GM19238 (cell line): ENCODE measurements around the gene MED26.
A peak's percentile ranks its signal among the peaks of the same experiment; 100 is the strongest.
"Not testable (repeated sequence)": the region's sequence is repeated elsewhere in the genome, so short reads cannot be mapped to it uniquely, and the experiment has no call there.

Source experiments
- DNase-seq: peaks from one replicate; pipeline ENCODE4 v3.0.0; 2011; ENCODE audit warnings: low spot score; ENCODE audit not compliant: insufficient read length

Gene MED26, protein sequence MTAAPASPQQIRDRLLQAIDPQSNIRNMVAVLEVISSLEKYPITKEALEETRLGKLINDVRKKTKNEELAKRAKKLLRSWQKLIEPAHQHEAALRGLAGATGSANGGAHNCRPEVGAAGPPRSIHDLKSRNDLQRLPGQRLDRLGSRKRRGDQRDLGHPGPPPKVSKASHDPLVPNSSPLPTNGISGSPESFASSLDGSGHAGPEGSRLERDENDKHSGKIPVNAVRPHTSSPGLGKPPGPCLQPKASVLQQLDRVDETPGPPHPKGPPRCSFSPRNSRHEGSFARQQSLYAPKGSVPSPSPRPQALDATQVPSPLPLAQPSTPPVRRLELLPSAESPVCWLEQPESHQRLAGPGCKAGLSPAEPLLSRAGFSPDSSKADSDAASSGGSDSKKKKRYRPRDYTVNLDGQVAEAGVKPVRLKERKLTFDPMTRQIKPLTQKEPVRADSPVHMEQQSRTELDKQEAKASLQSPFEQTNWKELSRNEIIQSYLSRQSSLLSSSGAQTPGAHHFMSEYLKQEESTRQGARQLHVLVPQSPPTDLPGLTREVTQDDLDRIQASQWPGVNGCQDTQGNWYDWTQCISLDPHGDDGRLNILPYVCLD

GRCh38 chr19:16628183-16628983 lies at the start of gene MED26:
Gene MED26, minus strand, starts transcription at chr19:16628204. Its CDS starts 261 bp downstream, at chr19:16627943.
- DNase-seq = peak; percentile 92

GRCh38 chr19:16677055-16677454 lies 49.1 kb upstream of the MED26 start:
- no peak for DNase-seq

DNA sequence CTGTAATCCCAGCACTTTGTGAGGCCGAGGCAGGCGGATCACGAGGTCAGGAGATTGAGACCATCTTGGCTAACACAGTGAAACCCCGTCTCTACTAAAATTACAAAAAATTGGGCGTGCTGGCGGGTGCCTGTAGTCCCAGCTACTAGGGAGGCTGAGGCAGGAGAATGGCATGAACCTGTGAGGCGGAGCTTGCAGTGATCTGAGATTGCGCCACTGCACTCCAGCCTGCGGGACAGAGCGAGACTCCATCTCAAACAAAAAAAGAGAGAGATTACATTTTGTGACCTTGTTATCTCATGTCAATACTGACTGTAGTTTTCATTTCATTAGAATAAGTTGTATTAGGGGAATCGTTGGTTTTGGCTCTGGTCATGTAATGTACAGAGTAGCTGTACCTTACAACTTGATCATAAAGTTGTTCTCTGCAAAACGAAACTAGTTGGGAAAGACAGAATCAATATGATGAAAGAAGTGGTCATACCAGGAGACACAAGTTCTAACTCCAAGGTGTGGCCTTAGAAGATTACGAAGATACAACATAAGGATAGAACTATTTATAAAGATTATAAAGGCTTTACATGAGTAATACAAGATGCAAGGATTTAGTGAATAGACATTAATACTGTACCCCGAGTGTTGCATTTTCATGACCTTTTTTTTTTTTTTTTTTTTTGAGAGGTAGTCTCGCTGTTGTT lies 48.2 kb upstream of the MED26 start:
- DNase-seq = no peak

DNA sequence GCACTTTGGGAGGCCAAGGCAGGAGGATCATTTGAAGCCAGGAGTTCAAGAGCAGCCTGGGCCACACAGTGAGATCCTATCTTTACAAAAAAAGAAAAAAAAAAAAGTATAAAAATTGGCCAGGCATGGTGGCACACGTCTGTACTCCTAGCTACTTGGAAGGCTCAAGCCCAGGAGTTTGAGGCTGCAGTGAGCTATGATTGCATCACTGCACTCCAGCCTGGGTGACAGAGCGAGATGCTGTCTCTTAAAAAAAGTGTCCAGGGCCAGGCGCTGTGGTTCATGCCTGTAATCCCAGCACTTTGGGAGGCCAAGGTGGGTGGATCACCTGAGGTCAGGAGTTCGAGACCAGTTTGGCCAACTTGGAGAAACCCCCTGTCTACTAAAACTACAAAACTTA lies 45.8 kb upstream of the MED26 start:
- not testable (repeated sequence) for DNase-seq

- DNase-seq = no peak
These were observed 45.2 kb upstream of the MED26 start for GRCh38 chr19:16673231-16673630.

DNA sequence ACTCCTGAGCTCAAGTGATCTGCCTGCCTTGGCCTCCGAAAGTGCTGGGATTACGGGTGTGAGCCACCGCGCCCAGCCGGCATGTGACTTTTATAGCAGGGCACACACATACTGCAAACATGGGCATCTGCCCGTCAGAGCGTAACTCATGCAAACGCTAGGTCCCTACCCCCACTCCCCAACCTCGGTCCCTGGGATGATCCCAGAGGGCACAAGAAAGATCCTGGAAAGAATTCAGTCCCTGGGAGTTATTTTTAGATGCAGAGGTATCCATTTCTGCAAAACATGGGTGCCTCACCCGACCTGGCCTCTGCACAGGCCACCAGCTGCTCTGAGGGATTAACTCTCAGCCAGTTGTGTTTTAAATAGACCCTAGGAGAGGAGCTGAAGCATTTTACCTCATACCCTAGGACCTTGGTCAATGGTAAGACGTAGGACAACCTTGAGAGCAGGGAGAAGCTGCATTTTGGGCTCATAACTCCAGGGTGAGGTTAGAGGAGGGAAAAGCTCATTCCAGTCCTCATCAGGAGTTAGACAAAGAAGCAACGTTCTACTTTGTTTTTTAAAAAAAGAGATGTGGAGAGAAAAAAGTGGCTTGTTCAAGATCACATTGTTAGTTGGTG lies 43.8 kb upstream of the MED26 start:
- no peak for DNase-seq

- DNase-seq = no peak
These were observed 42.3 kb upstream of the MED26 start for GRCh38 chr19:16670291-16670690.

- DNase-seq = not testable (repeated sequence)
These were observed 40.7 kb upstream of the MED26 start for GRCh38 chr19:16668702-16669101.

DNA sequence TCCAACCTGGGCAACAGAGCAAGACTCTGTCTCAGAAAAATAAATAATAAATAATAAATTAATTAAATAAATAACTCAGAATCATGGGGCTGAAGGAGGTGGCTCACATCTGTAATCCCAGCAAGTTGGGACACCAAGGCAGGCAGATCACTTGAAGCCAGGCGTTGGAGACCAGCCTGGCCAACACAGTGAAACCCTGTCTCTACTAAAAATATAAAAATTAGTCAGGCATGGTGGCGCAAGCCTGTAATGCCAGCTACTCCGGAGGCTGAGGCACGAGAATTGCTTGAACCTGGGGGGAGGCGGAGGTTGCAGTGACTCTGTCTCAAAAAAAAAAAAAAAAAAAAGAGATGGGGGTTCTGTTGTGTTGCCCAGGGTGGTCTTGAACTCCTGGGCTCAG lies 40.2 kb upstream of the MED26 start:
- no peak for DNase-seq

DNA sequence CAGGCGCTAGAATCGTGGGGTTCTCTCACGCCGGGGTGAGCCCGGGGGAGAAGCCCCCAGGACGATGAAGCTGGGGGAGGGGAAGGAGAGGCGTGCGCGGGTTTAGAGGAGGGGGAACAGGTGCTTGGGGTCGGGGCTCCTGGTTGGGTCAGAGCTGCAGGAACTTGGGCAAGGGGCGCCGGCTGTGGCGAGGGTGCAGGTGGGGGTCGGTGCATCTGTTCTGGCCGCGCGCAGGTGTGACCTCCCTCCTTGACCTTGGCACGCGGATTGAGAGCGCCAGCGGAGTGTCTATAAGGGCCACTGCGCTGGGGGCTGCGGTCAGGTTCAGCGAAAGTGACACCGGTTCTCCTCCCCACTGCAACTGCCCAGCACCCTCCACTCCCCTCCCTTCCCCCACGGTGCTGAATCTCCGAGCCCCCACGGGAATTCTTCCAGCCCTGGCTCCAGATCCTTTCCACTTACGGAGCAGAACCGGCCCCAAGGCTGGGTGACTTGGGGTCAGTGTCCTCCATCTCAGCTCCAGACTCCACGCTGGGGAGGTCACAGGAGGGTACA lies 33.6 kb upstream of the MED26 start:
- DNase-seq = peak; percentile 44

GRCh38 chr19:16660763-16661479 lies 32.9 kb upstream of the MED26 start, which contains the start of gene TMEM38A:
Gene TMEM38A, plus strand, starts transcription at chr19:16661139. Its CDS starts 79 bp downstream, at chr19:16661218.
- DNase-seq = peak; percentile 40

DNA sequence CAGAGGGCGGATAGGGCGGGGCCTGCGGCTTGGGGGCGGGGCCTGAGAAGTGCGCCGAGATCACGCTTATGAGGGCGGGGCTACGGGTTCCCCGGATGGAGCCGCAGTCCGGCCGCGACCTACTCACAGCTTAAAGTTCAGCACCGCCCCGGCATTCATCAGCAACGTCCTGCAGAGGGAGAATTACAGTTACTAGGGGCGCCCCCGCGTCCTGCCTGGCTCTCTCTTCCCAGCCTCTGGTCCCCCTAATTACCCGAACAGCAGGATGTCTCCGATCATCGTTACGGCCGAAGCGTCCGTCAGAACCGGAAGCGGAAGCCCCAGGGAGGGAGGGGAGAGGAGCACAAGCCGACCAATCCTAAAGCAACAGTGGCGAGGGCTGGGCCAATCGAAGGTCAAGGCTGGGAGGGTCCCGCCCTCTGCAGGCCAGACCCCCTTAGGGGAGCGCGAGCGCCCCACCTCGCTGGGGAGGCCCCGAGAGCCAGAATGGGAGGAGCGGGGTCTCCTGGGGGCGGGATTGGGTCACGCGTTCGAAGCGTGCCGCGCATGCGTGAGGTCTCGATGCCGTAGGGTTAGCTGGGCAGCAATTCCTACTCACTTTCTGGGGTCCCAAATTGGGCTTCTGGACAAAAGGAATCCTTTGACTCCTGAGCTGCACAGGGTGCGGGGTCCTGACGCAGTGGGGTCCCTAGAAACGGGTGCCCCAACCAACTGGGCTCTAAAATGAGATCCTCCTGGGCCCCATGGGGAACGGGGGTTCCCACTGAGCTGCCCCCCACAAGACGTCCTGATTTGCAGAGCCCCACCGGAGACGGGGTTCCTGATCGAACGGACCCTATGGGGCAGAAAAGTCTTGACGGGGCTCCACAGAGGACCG lies 32.1 kb upstream of the MED26 start, which contains the start of gene SMIM7:
SMIM7 (minus strand) TSS at position 313 of the 877 bp plus-strand sequence; CDS start at position 279, 34 bp downstream.
- peak; percentile 94 for DNase-seq

DNA sequence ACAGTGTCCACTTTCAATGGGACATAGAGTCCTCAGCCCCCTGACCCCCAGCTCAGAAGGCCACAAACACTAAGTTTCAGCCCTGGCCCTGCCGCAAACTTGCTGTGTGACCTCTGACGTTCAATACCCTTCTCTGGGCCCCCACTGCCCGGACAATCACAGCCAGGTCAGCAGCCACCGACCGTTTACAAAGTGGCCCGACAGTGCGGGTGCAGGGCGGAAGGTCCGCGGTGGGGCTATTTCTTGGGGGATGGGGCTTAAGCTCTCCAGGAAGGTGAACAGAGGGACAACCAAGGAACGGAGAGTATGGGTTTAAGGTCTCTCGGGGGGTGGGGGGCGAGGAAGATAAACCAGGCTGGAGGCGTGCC lies 31.4 kb upstream of the MED26 start:
- DNase-seq = no peak

- no peak for DNase-seq
These were observed 29.4 kb upstream of the MED26 start for GRCh38 chr19:16657384-16657783.

GRCh38 chr19:16655727-16656126 lies 27.7 kb upstream of the MED26 start:
- DNase-seq = no peak

GRCh38 chr19:16654627-16655026 lies 26.6 kb upstream of the MED26 start:
- DNase-seq = no peak

DNA sequence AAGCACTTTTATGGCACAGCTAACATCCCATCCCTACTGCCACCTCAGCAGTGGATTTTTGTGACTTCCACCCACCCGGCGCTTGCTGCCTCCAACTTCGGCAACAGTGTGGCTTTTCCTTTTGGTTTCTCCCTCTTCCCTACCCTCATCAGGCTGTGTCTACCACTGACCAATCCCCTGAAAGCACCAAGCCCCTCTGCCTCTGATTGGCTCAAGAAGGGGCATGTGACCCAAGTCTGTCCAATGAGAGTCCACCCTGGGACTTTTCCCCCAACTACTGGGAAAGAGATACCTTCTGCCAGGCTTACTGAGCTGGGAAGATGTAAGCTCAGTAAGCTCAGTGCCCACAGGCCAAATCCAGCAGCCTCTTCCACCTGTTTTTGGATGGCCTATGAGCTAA lies 26.1 kb upstream of the MED26 start:
- no peak for DNase-seq

- DNase-seq = no peak
These were observed 24.9 kb upstream of the MED26 start for GRCh38 chr19:16652854-16653253.
